GM19452 (cell line): Measurements from ENCODE around the gene PAX3.

ENCODE experiments used
- ATAC-seq: cut with Tn5 transposase; IDR thresholded peaks from one replicate; pipeline ENCODE4 v1.9.1; 2021; ENCODE audit not compliant: unreplicated experiment

The PAX3 gene

GRCh38 chr2:222310747-222311318, 12.0 kb upstream of the PAX3 start:
- ATAC-seq, result no peak

- ATAC-seq, result no peak
These were observed 11.0 kb upstream of the PAX3 start for GRCh38 chr2:222309766-222310165.

GRCh38 chr2:222309361-222309760, 10.6 kb upstream of the PAX3 start:
- no peak for ATAC-seq

- no peak for ATAC-seq
These were observed 9.4 kb upstream of the PAX3 start for GRCh38 chr2:222307978-222308730.

- no peak for ATAC-seq
These were observed 8.5 kb upstream of the PAX3 start for GRCh38 chr2:222307143-222307756.

- no peak for ATAC-seq
These were observed 7.8 kb upstream of the PAX3 start for GRCh38 chr2:222306393-222307142.

- no peak for ATAC-seq
These were observed 7.0 kb upstream of the PAX3 start for GRCh38 chr2:222305516-222306392.

GRCh38 chr2:222304737-222305515, 6.1 kb upstream of the PAX3 start:
- no peak for ATAC-seq

GRCh38 chr2:222303828-222304736, 5.3 kb upstream of the PAX3 start:
- ATAC-seq, result no peak

GRCh38 chr2:222303045-222303827, 4.4 kb upstream of the PAX3 start:
- no peak for ATAC-seq

GRCh38 chr2:222302178-222303018, 3.6 kb upstream of the PAX3 start:
- ATAC-seq, result no peak

- ATAC-seq, result no peak
These were observed 3.0 kb upstream of the PAX3 start for GRCh38 chr2:222301796-222302118.

GRCh38 chr2:222301053-222301795, 2.4 kb upstream of the PAX3 start:
- ATAC-seq, result no peak

GRCh38 chr2:222300726-222301052, 1.9 kb upstream of the PAX3 start:
- ATAC-seq, result no peak

GRCh38 chr2:222299906-222300725, 1.3 kb upstream of the PAX3 start:
- no peak for ATAC-seq

GRCh38 chr2:222298001-222298310, 842 bp downstream of the PAX3 start:
- no peak for ATAC-seq
